H9 (cell line): ENCODE measurements around the gene AGAP3. TPM values are rescaled to one million over a fixed set of nuclear protein-coding genes. Genes with fewer than 3 reads are reported as not detected.

Experiments
- DNase-seq: peaks from one replicate; pipeline ENCODE4 v3.0.0-alpha.2; 2017
- H2AFZ ChIP-seq: one replicate; pipeline ENCODE4 v1.6.1; 2013; ENCODE audit warnings: mild to moderate bottlenecking, low read length, control low read depth, moderate library complexity
- H2AK5ac ChIP-seq: 2 replicates; pipeline ENCODE4 v1.6.1; 2013; ENCODE audit warnings: low read length, control low read depth, mixed read lengths; ENCODE audit not compliant: insufficient read length
- H2BK120ac ChIP-seq: one replicate; pipeline ENCODE4 v1.6.1; 2013; ENCODE audit warnings: low read depth, mild to moderate bottlenecking, low read length, control low read depth, inconsistent platforms; ENCODE audit not compliant: poor library complexity, severe bottlenecking
- H2BK12ac ChIP-seq: 2 replicates; pipeline ENCODE4 v1.6.1; 2013; ENCODE audit warnings: low read length, control low read depth, mixed read lengths, low read depth; ENCODE audit not compliant: insufficient read length
- H2BK15ac ChIP-seq: 2 replicates; pipeline ENCODE4 v1.6.1; 2013; ENCODE audit warnings: low read depth, low read length, control low read depth
- H2BK20ac ChIP-seq: one replicate; pipeline ENCODE4 v1.6.1; 2013; ENCODE audit warnings: low read depth, mild to moderate bottlenecking, low read length, control low read depth, inconsistent platforms; ENCODE audit not compliant: poor library complexity, severe bottlenecking
- H2BK5ac ChIP-seq: 2 replicates; pipeline ENCODE4 v1.6.1; 2013; ENCODE audit warnings: low read length, control low read depth, mixed read lengths; ENCODE audit not compliant: insufficient read length
- H3K14ac ChIP-seq: 2 replicates; pipeline ENCODE4 v1.6.1; 2013; ENCODE audit warnings: low read length, control low read depth; ENCODE audit not compliant: insufficient read depth
- H3K18ac ChIP-seq: 2 replicates; pipeline ENCODE4 v1.6.1; 2013; ENCODE audit warnings: low read depth, mild to moderate bottlenecking, mixed read lengths, low read length, control low read depth; ENCODE audit not compliant: insufficient read length
- H3K23ac ChIP-seq: 2 replicates; pipeline ENCODE4 v1.6.1; 2013; ENCODE audit warnings: low read length, control low read depth, mixed read lengths, low read depth; ENCODE audit not compliant: insufficient read length
- H3K23me2 ChIP-seq: 2 replicates; pipeline ENCODE4 v1.6.1; 2013; ENCODE audit warnings: low read depth, mild to moderate bottlenecking, mixed read lengths, low read length, control low read depth; ENCODE audit not compliant: insufficient read length, poor library complexity, severe bottlenecking
- H3K27ac ChIP-seq: 2 replicates; pipeline ENCODE4 v1.5.1; 2013; ENCODE audit warnings: low read length, control low read depth, mixed read lengths, low read depth; ENCODE audit not compliant: insufficient read length
- H3K27me3 ChIP-seq: 2 replicates; pipeline ENCODE4 v1.6.1; 2013; ENCODE audit warnings: low read length, control low read depth, inconsistent platforms; ENCODE audit not compliant: insufficient read depth
- H3K4ac ChIP-seq: 2 replicates; pipeline ENCODE4 v1.6.1; 2013; ENCODE audit warnings: low read depth, mild to moderate bottlenecking, control low read depth, inconsistent platforms, low read length, moderate library complexity
- H3K4me1 ChIP-seq: 2 replicates; pipeline ENCODE4 v1.6.1; 2013; ENCODE audit warnings: low read length, control low read depth, inconsistent platforms; ENCODE audit not compliant: insufficient read depth
- H3K4me2 ChIP-seq: 2 replicates; pipeline ENCODE4 v1.6.1; 2013; ENCODE audit warnings: low read length, control low read depth, mixed read lengths; ENCODE audit not compliant: insufficient read length, insufficient read depth
- H3K56ac ChIP-seq: 2 replicates; pipeline ENCODE4 v1.6.1; 2013; ENCODE audit warnings: low read depth, mild to moderate bottlenecking, mixed read lengths, low read length, control low read depth; ENCODE audit not compliant: insufficient read length
- H3K79me1 ChIP-seq: 2 replicates; pipeline ENCODE4 v1.6.1; 2013; ENCODE audit warnings: low read depth, mild to moderate bottlenecking, moderate library complexity, low read length, control low read depth, inconsistent platforms; ENCODE audit not compliant: insufficient read depth, poor library complexity, severe bottlenecking
- H3K79me2 ChIP-seq: 2 replicates; pipeline ENCODE4 v1.6.1; 2013; ENCODE audit warnings: low read length, control low read depth, inconsistent platforms; ENCODE audit not compliant: insufficient read depth
- H3K9ac ChIP-seq: 2 replicates; pipeline ENCODE4 v1.6.1; 2013; ENCODE audit warnings: low read length, control low read depth, mixed read lengths; ENCODE audit not compliant: insufficient read length; ENCODE audit errors: extremely low read depth
- H3K9me3 ChIP-seq: one replicate; pipeline ENCODE4 v1.6.1; 2013; ENCODE audit warnings: low read depth, low read length, inconsistent platforms; ENCODE audit not compliant: control insufficient read depth
- H3T11ph ChIP-seq: one replicate; pipeline ENCODE4 v1.6.1; 2013; ENCODE audit warnings: mild to moderate bottlenecking, low read length, control low read depth, inconsistent platforms
- H4K20me1 ChIP-seq: one replicate; pipeline ENCODE4 v1.6.1; 2013; ENCODE audit not compliant: control insufficient read depth, insufficient read length, insufficient read depth
- H4K5ac ChIP-seq: 2 replicates; pipeline ENCODE4 v1.6.1; 2013; ENCODE audit warnings: low read depth, mild to moderate bottlenecking, mixed read lengths, low read length, control low read depth; ENCODE audit not compliant: insufficient read length
- H4K8ac ChIP-seq: replicated peaks from 2 replicates; pipeline ENCODE4 v1.6.1; 2013; ENCODE audit warnings: low read length, control low read depth, mixed read lengths, low read depth; ENCODE audit not compliant: insufficient read length
- H4K91ac ChIP-seq: 2 replicates; pipeline ENCODE4 v1.6.1; 2013; ENCODE audit warnings: low read depth, mild to moderate bottlenecking, moderate library complexity, mixed read lengths, low read length, control low read depth; ENCODE audit not compliant: insufficient read length
- H3K27ac Mint-ChIP-seq, 3 experiments: 2 replicates in 2 of 3; 3 replicates in 1 of 3; pipeline ENCODE4 v1.8.0; 2020 to 2021; ENCODE audit warnings: mixed read lengths in 3 of 3, mild to moderate bottlenecking in 1 of 3, moderate library complexity in 1 of 3
- H3K27me3 Mint-ChIP-seq: 2 replicates; pipeline ENCODE4 v1.8.0; 2021; ENCODE audit warnings: low read depth, mild to moderate bottlenecking, moderate library complexity, mixed read lengths
- H3K36me3 Mint-ChIP-seq, 3 experiments: 2 replicates in 2 of 3; 3 replicates in 1 of 3; pipeline ENCODE4 v1.8.0; 2020 to 2021; ENCODE audit warnings: low read depth in 3 of 3, mixed read lengths in 3 of 3; ENCODE audit not compliant: insufficient read depth in 1 of 3
- H3K4me1 Mint-ChIP-seq, 2 experiments: 2 replicates each; pipeline ENCODE4 v1.8.0; 2020; ENCODE audit warnings: mixed read lengths in 2 of 2
- H3K4me3 Mint-ChIP-seq, 2 experiments: 2 replicates in 1 of 2; 3 replicates in 1 of 2; pipeline ENCODE4 v1.8.0; 2020 to 2021; ENCODE audit warnings: mild to moderate bottlenecking in 2 of 2, mixed read lengths in 2 of 2, moderate library complexity in 1 of 2
- H3K9me3 Mint-ChIP-seq, 2 experiments: 2 replicates in 1 of 2; 3 replicates in 1 of 2; pipeline ENCODE4 v1.8.0; 2020; ENCODE audit warnings: mild to moderate bottlenecking in 2 of 2, mixed read lengths in 2 of 2, moderate library complexity in 1 of 2
- WGBS: extraction: QIAGEN DNeasy Blood & Tissue Kit; methylation state at CpG from one replicate; pipeline ENCODE4 v1.1.7; 2013; ENCODE audit warnings: missing lambda C conversion rate, low lambda C conversion rate, mixed read lengths; ENCODE audit not compliant: insufficient read length; ENCODE audit errors: extremely low coverage; 5-methylcytosine and 5-hydroxymethylcytosine counted together
- total RNA-seq: library from RNA; stranded (reverse); gene quantifications from 2 replicates; pipeline ENCODE4 v1.2.1, GENCODE V29; 2021
- TF ChIP-seq, protein P1 (sequence below): fragments of 200-600 bp; sonication (generic); conservative IDR thresholded peaks from 3 replicates; pipeline ENCODE4 v1.8.0; 2021; ENCODE audit warnings: antibody characterized with exemption, mild to moderate bottlenecking

AGAP3 gene
- total RNA-seq, 1 experiment from 2014 or later = 97.7 TPM

DNA sequence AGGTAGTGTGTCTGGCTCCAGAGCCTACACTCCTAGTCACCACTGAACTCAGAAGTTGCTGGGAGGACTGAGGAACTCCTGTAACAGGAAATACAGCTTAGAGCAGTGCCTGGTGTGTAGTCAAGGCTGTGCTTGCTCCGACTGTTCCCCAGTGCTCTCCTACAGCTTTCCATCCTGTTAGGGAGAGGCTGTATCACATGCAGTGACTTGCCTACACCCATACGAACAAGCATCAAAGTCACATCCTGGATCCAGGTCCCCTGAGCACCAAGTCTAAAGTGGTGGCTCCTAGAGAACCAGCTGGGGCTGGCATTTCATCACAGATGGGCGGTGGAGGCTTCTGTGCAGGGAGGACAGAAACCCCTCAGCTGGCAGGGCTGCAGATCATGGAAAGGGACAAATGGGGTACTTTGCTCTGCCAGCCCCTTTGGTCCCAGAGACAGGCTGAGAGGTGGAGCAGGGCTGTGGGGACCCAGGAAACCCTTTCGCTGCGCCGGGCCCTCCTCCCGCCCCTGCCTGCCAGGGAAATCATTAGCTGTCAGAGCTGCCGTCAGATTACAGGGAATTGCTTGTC lies 93.1 kb downstream of the AGAP3 start:
- H3K4ac ChIP-seq = no peak overlapping the region
- peaks cover 69% of the 10 kb centered on the region for H3K27me3 Mint-ChIP-seq
- H4K5ac ChIP-seq = no peak overlapping the region
- H4K20me1 ChIP-seq = no peaks in the 10 kb centered on the region
- no peak overlapping the region for H2BK20ac ChIP-seq
- H4K8ac ChIP-seq = no peak overlapping the region
- no peak overlapping the region for H3K27ac ChIP-seq
- no peak overlapping the region for H3K4me2 ChIP-seq
- H3K56ac ChIP-seq = no peak overlapping the region
- H2BK120ac ChIP-seq = no peak overlapping the region
- no peak overlapping the region for H3K27ac Mint-ChIP-seq
- no peak overlapping the region for H4K91ac ChIP-seq
- WGBS = no CpG with 5 or more reads among the region's 8 CpGs
- H3K4me1 ChIP-seq = no peaks in the 10 kb centered on the region
- no peak overlapping the region for H3K4me3 Mint-ChIP-seq
- no peaks in the 10 kb centered on the region for H3K27me3 ChIP-seq
- H3K14ac ChIP-seq = no peak overlapping the region
- H3K9me3 Mint-ChIP-seq = peaks cover 3 to 6% of the 10 kb centered on the region in 2 experiments; a peak in 3 of 5 replicates
- H2BK15ac ChIP-seq = no peak overlapping the region
- no peak overlapping the region for H3K9ac ChIP-seq
- no peak overlapping the region for H2AK5ac ChIP-seq
- H2AFZ ChIP-seq = no peak overlapping the region
- H3K23me2 ChIP-seq = no peaks in the 10 kb centered on the region
- no peaks in the 10 kb centered on the region for H3K9me3 ChIP-seq
- peaks cover 3 to 8% of the 10 kb centered on the region in 2 experiments; a peak in 3 of 4 replicates for H3K4me1 Mint-ChIP-seq
- H3K79me1 ChIP-seq = no peaks in the 10 kb centered on the region
- no peak overlapping the region for H3T11ph ChIP-seq
- no peak overlapping the region for H3K18ac ChIP-seq
- H2BK5ac ChIP-seq = no peak overlapping the region
- TF ChIP-seq, protein P1, sequence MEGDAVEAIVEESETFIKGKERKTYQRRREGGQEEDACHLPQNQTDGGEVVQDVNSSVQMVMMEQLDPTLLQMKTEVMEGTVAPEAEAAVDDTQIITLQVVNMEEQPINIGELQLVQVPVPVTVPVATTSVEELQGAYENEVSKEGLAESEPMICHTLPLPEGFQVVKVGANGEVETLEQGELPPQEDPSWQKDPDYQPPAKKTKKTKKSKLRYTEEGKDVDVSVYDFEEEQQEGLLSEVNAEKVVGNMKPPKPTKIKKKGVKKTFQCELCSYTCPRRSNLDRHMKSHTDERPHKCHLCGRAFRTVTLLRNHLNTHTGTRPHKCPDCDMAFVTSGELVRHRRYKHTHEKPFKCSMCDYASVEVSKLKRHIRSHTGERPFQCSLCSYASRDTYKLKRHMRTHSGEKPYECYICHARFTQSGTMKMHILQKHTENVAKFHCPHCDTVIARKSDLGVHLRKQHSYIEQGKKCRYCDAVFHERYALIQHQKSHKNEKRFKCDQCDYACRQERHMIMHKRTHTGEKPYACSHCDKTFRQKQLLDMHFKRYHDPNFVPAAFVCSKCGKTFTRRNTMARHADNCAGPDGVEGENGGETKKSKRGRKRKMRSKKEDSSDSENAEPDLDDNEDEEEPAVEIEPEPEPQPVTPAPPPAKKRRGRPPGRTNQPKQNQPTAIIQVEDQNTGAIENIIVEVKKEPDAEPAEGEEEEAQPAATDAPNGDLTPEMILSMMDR = no peak
- no peaks in the 10 kb centered on the region for H3K79me2 ChIP-seq
- peaks cover 0 to 3% (median 0%) of the 10 kb centered on the region in 3 experiments; a peak in 2 of 7 replicates for H3K36me3 Mint-ChIP-seq
- peak; percentile 10 for DNase-seq
- H3K23ac ChIP-seq = no peak overlapping the region
- no peak overlapping the region for H2BK12ac ChIP-seq
